Fibroblast of skin of left biceps (primary cell): ENCODE results near the gene RAPGEF2.

Experiments used
- DNase-seq, 2 experiments: peaks; one replicate each; pipeline ENCODE4 v3.0.0-alpha.2; 2013; ENCODE audit warnings: low read depth in 2 of 2

Gene RAPGEF2

GRCh38 chr4:159273841-159274240 is 171.0 kb downstream of the RAPGEF2 start:
- no peak for DNase-seq

DNA sequence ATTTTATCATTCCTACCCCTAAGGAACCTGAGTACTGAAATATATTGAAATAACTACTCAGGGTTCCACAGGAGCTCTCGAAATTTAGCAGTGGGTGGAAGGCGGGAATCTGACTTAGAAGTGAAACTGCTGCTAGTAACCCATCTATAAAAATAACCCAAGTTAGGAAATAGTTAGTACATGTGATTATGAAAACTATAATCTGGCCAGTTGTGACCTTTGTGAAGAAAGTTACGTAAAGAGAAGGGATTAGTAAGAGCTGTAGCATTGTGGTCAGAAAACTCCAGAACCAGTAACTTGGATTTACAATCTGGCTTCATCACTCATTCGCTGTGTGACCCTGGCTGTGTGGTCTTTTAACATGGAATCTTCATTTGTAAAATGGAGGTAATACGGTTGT is 175.5 kb downstream of the RAPGEF2 start:
- no peak for DNase-seq

DNA sequence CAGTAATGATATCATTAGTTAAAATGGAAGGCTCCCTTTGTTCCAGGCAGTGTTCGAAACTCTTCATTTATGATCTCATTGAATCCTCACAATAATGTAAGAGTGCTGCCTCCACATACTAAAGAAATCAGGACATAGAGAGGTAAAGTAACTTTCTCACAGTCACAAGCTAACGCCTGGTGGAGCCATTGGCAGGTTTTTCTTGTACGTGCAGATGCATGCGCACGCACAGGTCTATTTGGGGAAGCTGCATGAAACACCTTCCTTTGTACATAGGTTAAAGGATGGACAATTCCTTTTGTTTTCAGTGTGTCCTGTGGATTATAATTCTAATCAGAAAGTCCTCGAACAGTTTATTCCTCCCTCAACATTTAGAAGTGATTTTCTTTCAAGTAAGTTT is 176.2 kb downstream of the RAPGEF2 start:
- DNase-seq = no peak

- no peak for DNase-seq
Observed at GRCh38 chr4:159280442-159281172, 177.7 kb downstream of the RAPGEF2 start.

- DNase-seq = no peak
Observed at GRCh38 chr4:159281771-159282170, 178.9 kb downstream of the RAPGEF2 start.

- DNase-seq = no peak
Observed at GRCh38 chr4:159282329-159282728, 179.4 kb downstream of the RAPGEF2 start.

- DNase-seq = no peak
Observed at GRCh38 chr4:159282944-159283343, 180.1 kb downstream of the RAPGEF2 start.

GRCh38 chr4:159283696-159284095 is 180.8 kb downstream of the RAPGEF2 start:
- peak; percentile 88 to 92 for DNase-seq

- DNase-seq = no peak
Observed at GRCh38 chr4:159284113-159284512, 181.2 kb downstream of the RAPGEF2 start.

- DNase-seq = no peak
Observed at GRCh38 chr4:159284733-159285132, 181.9 kb downstream of the RAPGEF2 start.

- DNase-seq = no peak
Observed at GRCh38 chr4:159287767-159288166, 184.9 kb downstream of the RAPGEF2 start.

DNA sequence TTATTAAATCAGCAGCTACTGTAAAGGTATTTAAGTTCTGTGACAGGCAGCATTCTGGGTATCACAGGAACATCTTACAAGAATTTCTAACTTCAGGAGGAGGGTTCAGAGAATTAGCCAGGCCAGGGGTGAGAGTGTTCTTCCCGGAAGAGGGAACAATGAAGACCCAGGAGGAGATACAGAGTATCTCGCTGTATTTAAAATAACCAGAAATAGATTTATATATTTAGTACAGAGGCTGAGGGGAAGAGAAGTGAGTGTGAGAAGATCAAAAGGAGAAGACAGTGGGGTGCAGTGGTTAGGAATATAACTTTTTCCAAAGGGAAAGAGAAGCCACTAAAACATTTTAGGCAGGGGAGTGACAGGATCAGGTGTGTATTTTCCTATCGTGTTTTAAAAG is 186.8 kb downstream of the RAPGEF2 start:
- DNase-seq = no peak

- no peak for DNase-seq
Observed at GRCh38 chr4:159290321-159291030, 187.6 kb downstream of the RAPGEF2 start.

- DNase-seq = no peak
Observed at GRCh38 chr4:159291176-159291575, 188.3 kb downstream of the RAPGEF2 start.

- DNase-seq = no peak
Observed at GRCh38 chr4:159292137-159292896, 189.4 kb downstream of the RAPGEF2 start.

DNA sequence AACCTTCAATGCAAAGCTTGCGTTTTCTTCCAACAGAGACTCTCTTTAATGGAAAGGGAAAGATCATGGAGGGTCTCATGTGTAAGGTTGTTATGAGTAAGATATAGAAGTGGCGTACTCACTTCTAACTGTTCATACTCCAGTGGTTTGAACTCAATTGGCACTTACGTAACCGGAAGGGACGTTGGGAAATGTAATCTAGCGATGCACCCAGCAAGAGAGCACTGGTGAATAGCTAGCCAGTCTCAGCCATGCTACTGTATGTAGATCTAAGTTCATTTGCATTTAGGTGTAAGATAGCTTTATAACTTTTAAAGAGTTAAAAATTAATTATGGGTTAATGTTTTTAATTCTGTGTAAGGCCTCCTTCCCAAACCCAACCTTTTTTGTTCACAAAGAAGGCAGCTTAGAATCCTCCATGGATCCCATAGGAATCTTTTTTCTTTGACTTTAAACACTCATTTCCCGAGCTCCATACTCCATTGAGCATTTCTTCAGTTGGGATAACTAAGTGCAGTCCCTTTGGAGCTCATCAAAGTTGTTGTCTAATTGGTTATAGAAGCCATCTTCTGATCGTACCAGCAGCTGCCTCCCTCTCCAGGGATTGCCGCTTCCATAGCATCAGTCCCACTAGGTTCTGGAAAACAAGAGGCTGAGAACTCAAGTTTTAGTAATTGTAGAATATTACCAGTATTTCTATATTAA is 191.1 kb downstream of the RAPGEF2 start:
- no peak for DNase-seq

- DNase-seq = no peak
Observed at GRCh38 chr4:159296061-159296460, 193.2 kb downstream of the RAPGEF2 start.

- DNase-seq = no peak
Observed at GRCh38 chr4:159297091-159297490, 194.2 kb downstream of the RAPGEF2 start.

DNA sequence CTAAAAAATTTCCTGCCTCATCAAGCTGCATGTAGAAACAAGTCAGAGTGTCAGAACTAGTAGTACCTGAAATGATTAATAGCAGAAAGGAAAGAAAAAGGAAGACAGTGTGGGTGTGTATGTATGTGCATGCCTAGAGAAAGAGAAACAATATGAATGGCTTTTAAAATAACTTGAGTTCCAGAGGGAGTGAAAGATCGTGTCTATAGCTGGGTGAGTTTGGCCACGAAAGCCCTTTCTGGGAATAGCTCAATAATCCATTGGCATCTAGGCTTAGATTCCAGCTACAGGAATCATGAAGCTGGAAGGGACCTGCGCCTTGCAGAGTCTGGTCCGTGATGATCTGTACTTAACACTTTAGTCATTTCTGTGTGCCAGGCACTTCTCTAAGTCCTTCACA is 195.6 kb downstream of the RAPGEF2 start:
- no peak for DNase-seq

DNA sequence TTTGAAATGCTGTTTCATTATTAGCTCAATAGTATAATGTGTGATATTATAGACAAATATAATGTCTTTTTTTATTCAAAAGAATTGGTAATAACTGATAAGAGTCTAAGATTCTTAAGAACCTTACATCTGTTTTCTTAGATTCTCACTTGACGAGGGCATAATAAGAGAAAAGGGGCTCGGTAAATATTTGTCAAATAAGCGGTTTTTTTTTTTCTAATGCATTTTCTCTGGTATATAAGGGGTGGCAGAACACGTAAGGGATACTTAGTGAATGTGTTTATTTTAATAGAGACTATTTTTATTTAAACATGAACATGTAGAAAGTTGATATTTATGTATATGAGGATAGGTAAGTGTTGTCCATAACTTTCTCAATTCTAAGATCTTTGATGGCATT is 200.6 kb downstream of the RAPGEF2 start:
- no peak for DNase-seq

GRCh38 chr4:159305129-159305528 is 202.2 kb downstream of the RAPGEF2 start:
- DNase-seq = no peak

GRCh38 chr4:159307929-159308328 is 205.1 kb downstream of the RAPGEF2 start:
- no peak for DNase-seq
